H1 (cell line): Measurements from ENCODE around the gene DOCK9. TPM values are rescaled to one million over a fixed set of nuclear protein-coding genes. Genes with fewer than 3 reads are reported as not detected.

Experiments used
- CTCF ChIA-PET: fragments of 300-600 bp; sonication (Branson Sonifier 250); formaldehyde crosslinking; loops from one replicate; lab custom pipeline; 2021; ENCODE audit not compliant: partially characterized antibody; lab: Charles Lee
- POLR2A ChIA-PET: fragments of 300-600 bp; sonication (Branson Sonifier 250); formaldehyde crosslinking; loops from one replicate; lab custom pipeline; 2021; ENCODE audit warnings: inconsistent platforms; ENCODE audit not compliant: partially characterized antibody; lab: Charles Lee
- DNase-seq, 2 experiments: peaks; one replicate each; pipeline versions ENCODE4 v3.0.0 to v3.0.0-alpha.2; 2010 to 2022; ENCODE audit warnings: low spot score in 2 of 2, low read depth in 1 of 2, mixed read lengths in 1 of 2
- FAIRE-seq: peaks from 2 replicates; lab custom pipeline; 2011; peaks lifted over from hg19 to GRCh38; lab: Jason Lieb, UNC
- H2AFZ ChIP-seq: 2 replicates; pipeline ENCODE4 v1.8.1; 2012; ENCODE audit warnings: low read length, inconsistent platforms
- H2AK5ac ChIP-seq: 2 replicates; pipeline ENCODE4 v1.6.1; 2013; ENCODE audit warnings: low read depth, low read length
- H2BK120ac ChIP-seq: replicated peaks from 2 replicates; pipeline ENCODE3; 2013; ENCODE audit warnings: low read depth, low read length, inconsistent platforms
- H2BK12ac ChIP-seq: 2 replicates; pipeline ENCODE4 v1.6.1; 2013; ENCODE audit warnings: low read depth, low read length
- H2BK15ac ChIP-seq: 2 replicates; pipeline ENCODE4 v1.6.1; 2013; ENCODE audit warnings: low read length
- H2BK20ac ChIP-seq: 2 replicates; pipeline ENCODE4 v1.6.1; 2013; ENCODE audit warnings: low read length
- H2BK5ac ChIP-seq: 2 replicates; pipeline ENCODE4 v1.6.1; 2013; ENCODE audit warnings: low read depth, low read length
- H3K14ac ChIP-seq: 2 replicates; pipeline ENCODE4 v1.6.1; 2013; ENCODE audit warnings: inconsistent platforms; ENCODE audit not compliant: insufficient read length
- H3K18ac ChIP-seq: 2 replicates; pipeline ENCODE4 v1.6.1; 2013; ENCODE audit warnings: low read length; ENCODE audit errors: extremely low read depth
- H3K23ac ChIP-seq: 2 replicates; pipeline ENCODE4 v1.6.1; 2013; ENCODE audit warnings: inconsistent platforms; ENCODE audit not compliant: insufficient read length
- H3K23me2 ChIP-seq: 2 replicates; pipeline ENCODE4 v1.6.1; 2013; ENCODE audit warnings: low read depth, low read length
- H3K27ac ChIP-seq: 2 replicates; pipeline ENCODE4 v1.6.1; 2011; ENCODE audit warnings: low read depth, low read length, inconsistent platforms
- H3K27me3 ChIP-seq, 4 experiments: replicated peaks in 1 of 4; 1 replicate in 1 of 4; 2 replicates in 3 of 4; pipeline versions ENCODE4 v1.6.1 to v1.8.1; 2011 to 2013; ENCODE audit warnings: low read length in 3 of 4, mild to moderate bottlenecking in 3 of 4, inconsistent platforms in 2 of 4, mixed read lengths in 2 of 4, moderate library complexity in 1 of 4; ENCODE audit not compliant: control insufficient read depth in 3 of 4, insufficient read depth in 3 of 4; ENCODE audit errors: extremely low read depth in 1 of 4
- H3K36me3 ChIP-seq, 4 experiments: 2 replicates each; pipeline versions ENCODE4 v1.6.1 to v1.8.1; 2011 to 2013; ENCODE audit warnings: mild to moderate bottlenecking in 4 of 4, low read length in 3 of 4, moderate library complexity in 2 of 4, control low read depth in 1 of 4, inconsistent platforms in 1 of 4; ENCODE audit not compliant: insufficient read depth in 4 of 4, control insufficient read depth in 2 of 4
- H3K4ac ChIP-seq: replicated peaks from 2 replicates; pipeline ENCODE3; 2013; ENCODE audit warnings: low read length, low read depth, mixed read lengths, inconsistent platforms; ENCODE audit not compliant: insufficient read length
- H3K4me1 ChIP-seq, 4 experiments: replicated peaks in 1 of 4; 1 replicate in 1 of 4; 2 replicates in 3 of 4; pipeline versions ENCODE4 v1.6.1 to v1.8.1; 2011 to 2013; ENCODE audit warnings: low read length in 3 of 4, inconsistent platforms in 2 of 4, mixed read lengths in 1 of 4; ENCODE audit not compliant: insufficient read depth in 4 of 4, control insufficient read depth in 3 of 4
- H3K4me2 ChIP-seq, 2 experiments: 2 replicates each; pipeline versions ENCODE4 v1.6.1 to v1.8.1; 2011 to 2013; ENCODE audit warnings: low read depth in 2 of 2, low read length in 2 of 2, control low read depth in 1 of 2, inconsistent platforms in 1 of 2, mild to moderate bottlenecking in 1 of 2; ENCODE audit not compliant: insufficient read depth in 1 of 2
- H3K4me3 ChIP-seq, 4 experiments: fragments of 200-600, 300-600 bp in 1 of 4; sonication (generic), shearing (Covaris generic), sonication (Bioruptor Twin) in 1 of 4; 2 replicates each; pipeline versions ENCODE4 v1.5.1 to v1.8.1; 2011 to 2016; ENCODE audit warnings: low read length in 4 of 4, low read depth in 3 of 4, control low read depth in 2 of 4, inconsistent platforms in 2 of 4, mild to moderate bottlenecking in 2 of 4, mixed read lengths in 1 of 4, moderate library complexity in 1 of 4; ENCODE audit not compliant: insufficient read depth in 2 of 4; ENCODE audit errors: extremely low read depth in 1 of 4
- H3K56ac ChIP-seq: replicated peaks from 2 replicates; pipeline ENCODE3; 2013; ENCODE audit warnings: low read depth, mild to moderate bottlenecking, mixed read lengths, low read length, inconsistent platforms; ENCODE audit not compliant: insufficient read length
- H3K79me1 ChIP-seq: 2 replicates; pipeline ENCODE4 v1.6.1; 2013; ENCODE audit warnings: low read depth, low read length, control low read depth
- H3K79me2 ChIP-seq, 2 experiments: 2 replicates each; pipeline versions ENCODE4 v1.6.1 to v1.8.1; 2012 to 2013; ENCODE audit warnings: low read length in 2 of 2, mild to moderate bottlenecking in 2 of 2, inconsistent platforms in 1 of 2; ENCODE audit not compliant: insufficient read depth in 2 of 2, control insufficient read depth in 1 of 2
- H3K9ac ChIP-seq, 4 experiments: replicated peaks in 1 of 4; 1 replicate in 1 of 4; 2 replicates in 3 of 4; pipeline versions ENCODE4 v1.6.1 to v1.8.1; 2011 to 2013; ENCODE audit warnings: low read depth in 3 of 4, low read length in 3 of 4, control low read depth in 2 of 4, mild to moderate bottlenecking in 2 of 4, moderate library complexity in 2 of 4, inconsistent platforms in 1 of 4; ENCODE audit errors: extremely low read depth in 1 of 4
- H3K9me3 ChIP-seq, 2 experiments: 2 replicates each; pipeline versions ENCODE4 v1.6.1 to v1.8.1; 2012 to 2013; ENCODE audit warnings: mild to moderate bottlenecking in 2 of 2, moderate library complexity in 2 of 2, control low read depth in 1 of 2, inconsistent platforms in 1 of 2, low read depth in 1 of 2, low read length in 1 of 2, mixed read lengths in 1 of 2; ENCODE audit not compliant: insufficient read depth in 2 of 2
- H4K20me1 ChIP-seq, 2 experiments: replicated peaks in 1 of 2; 2 replicates each; pipeline versions ENCODE3 to v1.8.1; 2011 to 2013; ENCODE audit warnings: inconsistent platforms in 2 of 2, low read length in 2 of 2, mild to moderate bottlenecking in 1 of 2; ENCODE audit not compliant: insufficient read depth in 2 of 2, control insufficient read depth in 1 of 2
- H4K5ac ChIP-seq: 2 replicates; pipeline ENCODE4 v1.6.1; 2013; ENCODE audit warnings: low read length, low read depth, mixed read lengths, inconsistent platforms; ENCODE audit not compliant: insufficient read length
- H4K8ac ChIP-seq: 2 replicates; pipeline ENCODE4 v1.8.0; 2013; ENCODE audit warnings: mild to moderate bottlenecking, moderate library complexity, low read length, inconsistent platforms; ENCODE audit not compliant: insufficient read depth; ENCODE audit errors: extremely low read depth
- H4K91ac ChIP-seq: replicated peaks from 2 replicates; pipeline ENCODE3; 2013; ENCODE audit warnings: low read length, mixed read lengths, inconsistent platforms; ENCODE audit not compliant: insufficient read length
- BCL11A ChIP-seq, 2 experiments: IDR thresholded peaks; one replicate each; pipeline ENCODE4 v1.6.1; 2011; ENCODE audit warnings: low read depth in 2 of 2, low read length in 2 of 2, mild to moderate bottlenecking in 2 of 2
- CBX5 ChIP-seq: fragments of 300-800, 300-1000 bp; sonication (generic); IDR thresholded peaks from 2 replicates; pipeline ENCODE4 v1.7.1; 2016; ENCODE audit warnings: antibody characterized with exemption, low read length, low read depth
- E2F6 ChIP-seq: IDR thresholded peaks from 2 replicates; pipeline ENCODE4 v1.6.1; 2012; ENCODE audit warnings: inconsistent platforms
- EP300 ChIP-seq, 2 experiments: IDR thresholded peaks; 1 replicate in 1 of 2; 2 replicates in 1 of 2; pipeline ENCODE4 v1.6.1; 2011 to 2012; ENCODE audit warnings: low read depth in 2 of 2, low read length in 2 of 2, mild to moderate bottlenecking in 2 of 2, borderline replicate concordance in 1 of 2, inconsistent platforms in 1 of 2, moderate library complexity in 1 of 2
- HDAC6 ChIP-seq: IDR thresholded peaks from one replicate; pipeline ENCODE4 v1.7.1; 2012; ENCODE audit warnings: low read depth, mild to moderate bottlenecking, inconsistent platforms, low read length, moderate library complexity
- JUN ChIP-seq: IDR thresholded peaks from 2 replicates; pipeline ENCODE4 v1.6.1; 2011; ENCODE audit warnings: low read depth, mild to moderate bottlenecking, improper control_type of control experiment, low read length
- KDM4A ChIP-seq: IDR thresholded peaks from one replicate; pipeline ENCODE4 v1.7.1; 2012; ENCODE audit warnings: low read depth, mild to moderate bottlenecking, moderate library complexity, low read length, inconsistent platforms; ENCODE audit not compliant: severe bottlenecking
- MAFK ChIP-seq: IDR thresholded peaks from 2 replicates; pipeline ENCODE4 v1.6.1; 2012; ENCODE audit warnings: low read depth, mild to moderate bottlenecking, improper control_type of control experiment, low read length
- SP2 ChIP-seq: IDR thresholded peaks from 2 replicates; pipeline ENCODE4 v1.6.1; 2012; ENCODE audit warnings: mild to moderate bottlenecking, low read length, inconsistent platforms
- WGBS, 2 experiments: shearing (Covaris generic) in 1 of 2; methylation state at CpG; one replicate each; pipeline versions ENCODE4 v1.1.6 to v1.1.7; 2013 to 2015; ENCODE audit warnings: low lambda C conversion rate in 2 of 2, mixed read lengths in 2 of 2, inconsistent platforms in 1 of 2, low coverage in 1 of 2, missing lambda C conversion rate in 1 of 2; ENCODE audit not compliant: insufficient replicate concordance in 2 of 2, insufficient coverage in 1 of 2, insufficient read length in 1 of 2; ENCODE audit errors: extremely low coverage in 1 of 2, missing lambda C conversion rate in 1 of 2; 5-methylcytosine and 5-hydroxymethylcytosine counted together
- polyA plus RNA-seq, 7 experiments: library from polyadenylated mRNA; depleted of rRNA in 3 of 7; stranded (reverse) in 5 of 7; unstranded in 2 of 7; fragments of >200 nt in 5 of 7; fragments of 200-250 nt in 2 of 7; gene quantifications; 1 replicate in 5 of 7; 2 replicates in 1 of 7; 4 replicates in 1 of 7; pipeline versions ENCODE4 v1.2.1 to v1.2.3, GENCODE V29; 2011 to 2013; ENCODE audit warnings: missing spikeins in 2 of 7, mixed read lengths in 2 of 7
- total RNA-seq: library from RNA; stranded (reverse); fragmentation: NEBNext Ultra II Directional; extraction: Animal tissue kit (Norgen Biotek cat#: 25700); gene quantifications from 2 replicates; pipeline ENCODE4 v1.2.1, GENCODE V29; 2021
- TF ChIP-seq, protein P1 (sequence below), 3 experiments: IDR thresholded peaks; 1 replicate in 2 of 3; 2 replicates in 1 of 3; pipeline versions ENCODE4 v1.5.1 to v1.6.1; 2011; ENCODE audit warnings: low read length in 3 of 3, mild to moderate bottlenecking in 3 of 3, inconsistent platforms in 2 of 3, low read depth in 1 of 3, moderate library complexity in 1 of 3; ENCODE audit not compliant: insufficient read depth in 1 of 3; ENCODE audit errors: control extremely low read depth in 1 of 3

DOCK9 gene
- total and polyA plus RNA-seq, 2 of the 8 experiments (the other 6 are each of a cell fraction or from before 2014, with no cell fraction given), result 21.6 to 31.5 TPM

DNA sequence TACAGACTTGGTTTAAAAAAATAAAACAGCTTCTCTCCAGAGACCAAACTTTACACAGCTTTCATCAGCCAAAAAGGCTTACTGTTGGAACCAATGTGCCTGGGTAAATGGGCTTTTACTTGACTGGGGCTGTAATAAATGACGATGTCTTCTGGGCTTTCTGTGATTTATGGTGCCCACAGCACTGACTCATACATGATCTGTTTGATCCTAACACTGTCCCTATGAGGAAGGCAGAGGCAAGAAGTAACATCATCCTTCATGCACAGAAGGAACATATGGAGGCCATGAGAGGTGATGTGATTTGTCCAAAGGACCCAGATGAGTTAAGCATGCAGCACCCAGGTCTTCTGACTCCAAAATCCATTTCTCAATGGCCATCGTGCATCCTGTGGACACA lies 77.4 kb downstream of the DOCK9 start:
- H4K8ac ChIP-seq, result no peak overlapping the region
- no peak overlapping the region for H3K23ac ChIP-seq
- no peak for TF ChIP-seq BCL11A (IDR thresholded peaks at IDR 0.05; ENCODE audit: low read depth in 2 of 2, low read length in 2 of 2)
- TF ChIP-seq EP300 (IDR thresholded peaks at IDR 0.05; ENCODE audit: borderline replicate concordance in 1 of 2, low read depth in 2 of 2, low read length in 2 of 2), result no peak
- TF ChIP-seq SP2, result no peak
- no peak for TF ChIP-seq JUN
- no peak for TF ChIP-seq E2F6
- TF ChIP-seq MAFK, result no peak
- TF ChIP-seq KDM4A, result no peak
- TF ChIP-seq, protein P1, sequence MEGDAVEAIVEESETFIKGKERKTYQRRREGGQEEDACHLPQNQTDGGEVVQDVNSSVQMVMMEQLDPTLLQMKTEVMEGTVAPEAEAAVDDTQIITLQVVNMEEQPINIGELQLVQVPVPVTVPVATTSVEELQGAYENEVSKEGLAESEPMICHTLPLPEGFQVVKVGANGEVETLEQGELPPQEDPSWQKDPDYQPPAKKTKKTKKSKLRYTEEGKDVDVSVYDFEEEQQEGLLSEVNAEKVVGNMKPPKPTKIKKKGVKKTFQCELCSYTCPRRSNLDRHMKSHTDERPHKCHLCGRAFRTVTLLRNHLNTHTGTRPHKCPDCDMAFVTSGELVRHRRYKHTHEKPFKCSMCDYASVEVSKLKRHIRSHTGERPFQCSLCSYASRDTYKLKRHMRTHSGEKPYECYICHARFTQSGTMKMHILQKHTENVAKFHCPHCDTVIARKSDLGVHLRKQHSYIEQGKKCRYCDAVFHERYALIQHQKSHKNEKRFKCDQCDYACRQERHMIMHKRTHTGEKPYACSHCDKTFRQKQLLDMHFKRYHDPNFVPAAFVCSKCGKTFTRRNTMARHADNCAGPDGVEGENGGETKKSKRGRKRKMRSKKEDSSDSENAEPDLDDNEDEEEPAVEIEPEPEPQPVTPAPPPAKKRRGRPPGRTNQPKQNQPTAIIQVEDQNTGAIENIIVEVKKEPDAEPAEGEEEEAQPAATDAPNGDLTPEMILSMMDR (IDR thresholded peaks at IDR 0.05; ENCODE audit: control extremely low read depth in 1 of 3, insufficient read depth in 1 of 3, low read depth in 1 of 3, low read length in 3 of 3), result no peak
- TF ChIP-seq HDAC6, result no peak
- no peak for TF ChIP-seq CBX5
- TF ChIP-seq, all 59 proteins: peak for 0
- CTCF ChIA-PET, result interaction anchor here (0.6 to 2.2 kb wide), 6 partner anchors 11 to 389 kb away, joined by 3 to 8 read pairs (median 3); no protein-coding TSS in a partner anchor
- no peak overlapping the region for H2BK120ac ChIP-seq
- no peak overlapping the region for H3K4me3 ChIP-seq
- no peak overlapping the region for H3K56ac ChIP-seq
- H3K27ac ChIP-seq, result no peak overlapping the region
- no peaks in the 10 kb centered on the region for H3K27me3 ChIP-seq
- DNase-seq (no peak), FAIRE-seq (no peak)
- H2BK15ac ChIP-seq, result no peak overlapping the region
- no peaks in the 10 kb centered on the region; a peak in 1 of 8 replicates for H3K36me3 ChIP-seq
- H3K14ac ChIP-seq, result no peak overlapping the region
- no peaks in the 10 kb centered on the region for H3K79me1 ChIP-seq
- H3K4me1 ChIP-seq, result peaks cover 0 to 2% (median 0%) of the 10 kb centered on the region in 4 experiments; a peak in 1 of 7 replicates
- no peak overlapping the region for H3K4ac ChIP-seq
- no peak overlapping the region for H2AK5ac ChIP-seq
- no peak overlapping the region for H4K91ac ChIP-seq
- no peak overlapping the region for H4K5ac ChIP-seq
- H3K23me2 ChIP-seq, result no peaks in the 10 kb centered on the region
- no peak overlapping the region for H2AFZ ChIP-seq
- POLR2A ChIA-PET, result no interaction called here
- H3K9me3 ChIP-seq, result no peaks in the 10 kb centered on the region
- no peaks in the 10 kb centered on the region for H4K20me1 ChIP-seq
- 94% methylated on average over 2 of the region's 2 CpGs; no CpG with 5 or more reads in 1 of the 2 experiments for WGBS, 2 experiments
- H2BK5ac ChIP-seq, result no peak overlapping the region
- H2BK20ac ChIP-seq, result no peak overlapping the region
- no peaks in the 10 kb centered on the region for H3K79me2 ChIP-seq
- no peak overlapping the region for H3K9ac ChIP-seq
- no peak overlapping the region for H3K4me2 ChIP-seq
- no peak overlapping the region for H2BK12ac ChIP-seq
- H3K18ac ChIP-seq, result no peak overlapping the region
